HG03521 (cell line): ENCODE data around the gene STXBP6.
"Not testable (repeated sequence)": the region's sequence is repeated elsewhere in the genome, so short reads cannot be mapped to it uniquely, and the experiment has no call there.

Source experiments
- ATAC-seq: cut with Tn5 transposase; IDR thresholded peaks from one replicate; pipeline ENCODE4 v1.9.1; 2021; ENCODE audit warnings: mild to moderate bottlenecking, moderate library complexity; ENCODE audit not compliant: unreplicated experiment

Gene STXBP6

DNA sequence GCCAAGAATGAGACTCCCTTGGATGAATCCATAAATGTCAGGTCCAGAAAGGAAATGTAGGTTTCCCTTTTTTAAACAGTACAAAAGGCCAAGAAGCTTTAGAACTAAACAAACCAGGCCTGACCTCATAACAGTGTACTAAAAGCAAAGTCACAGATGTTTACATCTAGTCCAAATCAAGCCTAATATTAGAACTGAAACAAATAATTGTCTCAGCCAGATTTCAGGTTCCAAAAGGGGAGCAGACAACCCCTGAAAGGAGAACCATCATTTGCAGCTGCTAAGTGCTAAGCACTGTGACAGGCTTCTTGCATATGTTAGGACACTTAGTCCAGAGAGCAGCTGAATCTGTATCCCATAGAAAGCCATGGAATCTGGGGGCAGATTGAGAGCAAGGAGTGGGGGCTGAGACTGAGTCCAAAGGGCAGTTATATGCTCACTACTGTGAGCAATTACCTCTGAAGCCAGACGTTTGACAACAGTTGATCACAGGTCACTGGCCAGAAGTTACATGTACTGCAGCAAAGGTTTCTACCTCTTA lies 90.1 kb downstream of the STXBP6 start:
- no peak for ATAC-seq

DNA sequence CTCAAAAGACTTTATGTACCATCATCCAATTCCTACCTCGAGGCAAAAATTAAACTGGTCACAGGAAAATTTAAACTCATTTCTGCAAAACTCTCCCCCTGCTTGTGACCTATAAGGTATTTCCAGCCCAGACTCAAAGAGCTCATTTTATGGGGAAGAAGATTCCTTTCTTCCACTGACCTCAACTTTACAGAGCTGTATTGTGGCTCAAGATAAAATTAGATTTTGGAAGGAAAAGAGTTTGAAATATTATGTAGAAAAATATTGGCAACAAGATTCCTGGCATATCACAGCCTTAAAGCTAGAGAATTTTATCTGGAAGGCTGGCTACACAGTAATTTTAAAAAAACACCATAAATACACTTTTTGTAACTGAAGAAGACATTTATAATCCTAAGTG lies 91.7 kb downstream of the STXBP6 start:
- no peak for ATAC-seq

DNA sequence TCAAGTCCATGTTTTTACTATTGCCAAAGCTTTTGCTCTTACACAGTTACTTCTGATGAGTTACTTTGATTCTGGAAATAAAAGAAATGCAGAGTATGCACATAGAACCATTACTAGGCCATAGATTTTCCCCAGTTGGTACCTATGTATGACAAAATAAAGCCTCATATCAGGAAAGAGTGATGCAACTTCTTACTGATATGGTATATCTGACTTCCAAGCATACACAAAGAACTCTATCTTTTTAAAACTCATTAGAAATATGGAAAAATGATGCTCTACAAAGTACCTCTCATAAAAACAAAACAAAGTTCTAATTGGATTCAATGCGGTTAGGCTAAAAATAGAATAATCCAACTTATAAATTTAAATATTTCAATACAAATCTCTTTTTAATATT lies 92.1 kb downstream of the STXBP6 start:
- no peak for ATAC-seq

DNA sequence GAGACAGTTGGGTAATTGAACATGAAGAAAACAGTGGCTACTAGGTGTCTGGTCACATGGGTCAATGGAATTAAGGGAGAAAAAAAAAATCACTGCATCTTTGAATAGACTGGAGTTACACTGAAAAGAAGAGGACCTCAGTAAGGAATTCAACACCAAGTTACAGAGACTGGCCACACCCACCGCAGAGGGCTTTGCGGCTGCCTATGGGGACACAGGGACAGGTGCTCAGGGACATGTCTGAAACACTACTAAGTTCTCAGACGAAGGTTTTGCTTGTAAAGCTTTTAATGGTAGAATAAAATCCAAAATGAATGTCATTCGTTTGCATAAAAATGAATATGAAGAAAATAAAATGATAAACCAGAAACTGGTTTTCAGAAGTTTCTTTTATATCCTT lies 93.8 kb downstream of the STXBP6 start:
- ATAC-seq = no peak

DNA sequence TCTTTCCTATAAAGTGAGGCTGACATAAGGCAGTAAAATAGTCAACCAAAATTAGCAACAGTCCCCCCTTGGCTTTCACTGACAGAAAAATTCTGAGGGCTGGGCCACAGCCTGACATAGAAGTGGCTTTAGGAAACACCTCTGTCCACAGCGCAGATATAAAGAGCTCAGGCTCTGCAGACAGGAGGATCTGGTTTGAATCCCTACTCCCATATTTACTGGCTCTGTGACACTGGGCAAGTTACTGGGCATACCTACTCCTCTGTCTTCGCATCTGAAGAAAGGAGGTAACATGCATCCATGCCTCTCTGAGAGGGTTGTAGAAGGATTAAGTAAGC lies 95.3 kb downstream of the STXBP6 start:
- ATAC-seq = no peak

DNA sequence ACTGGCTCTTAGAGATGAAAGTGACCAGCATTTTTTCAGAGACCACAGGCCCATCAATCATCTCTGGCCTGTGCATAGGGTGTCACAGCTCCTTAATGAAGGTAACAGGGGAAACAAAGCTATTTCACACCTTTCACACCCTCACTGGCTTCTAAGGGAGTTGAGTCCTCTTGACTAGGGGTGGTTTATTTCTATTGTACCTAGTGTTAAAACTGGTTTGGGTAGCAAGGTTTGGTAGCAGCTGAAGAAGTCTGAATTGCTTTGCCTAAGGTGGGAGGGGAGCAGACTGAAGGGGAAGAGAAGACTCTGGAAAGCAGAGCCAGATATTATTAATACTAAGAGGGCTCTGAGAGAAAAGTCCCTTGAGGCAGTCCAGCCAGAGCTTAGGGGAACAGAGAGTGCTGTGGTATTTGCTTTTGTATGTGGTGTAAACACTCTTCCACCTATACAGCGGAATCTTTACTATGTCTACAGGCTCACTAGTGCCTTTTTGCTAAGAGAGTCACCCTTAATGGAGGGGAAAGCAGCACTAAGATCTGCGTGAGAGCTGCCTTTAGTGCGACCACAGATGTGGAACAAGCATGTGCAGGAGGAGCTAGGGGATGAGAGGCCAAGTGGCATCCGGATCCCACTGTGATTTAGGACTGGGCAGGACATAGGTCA lies 95.8 kb downstream of the STXBP6 start:
- ATAC-seq = peak; percentile 71

DNA sequence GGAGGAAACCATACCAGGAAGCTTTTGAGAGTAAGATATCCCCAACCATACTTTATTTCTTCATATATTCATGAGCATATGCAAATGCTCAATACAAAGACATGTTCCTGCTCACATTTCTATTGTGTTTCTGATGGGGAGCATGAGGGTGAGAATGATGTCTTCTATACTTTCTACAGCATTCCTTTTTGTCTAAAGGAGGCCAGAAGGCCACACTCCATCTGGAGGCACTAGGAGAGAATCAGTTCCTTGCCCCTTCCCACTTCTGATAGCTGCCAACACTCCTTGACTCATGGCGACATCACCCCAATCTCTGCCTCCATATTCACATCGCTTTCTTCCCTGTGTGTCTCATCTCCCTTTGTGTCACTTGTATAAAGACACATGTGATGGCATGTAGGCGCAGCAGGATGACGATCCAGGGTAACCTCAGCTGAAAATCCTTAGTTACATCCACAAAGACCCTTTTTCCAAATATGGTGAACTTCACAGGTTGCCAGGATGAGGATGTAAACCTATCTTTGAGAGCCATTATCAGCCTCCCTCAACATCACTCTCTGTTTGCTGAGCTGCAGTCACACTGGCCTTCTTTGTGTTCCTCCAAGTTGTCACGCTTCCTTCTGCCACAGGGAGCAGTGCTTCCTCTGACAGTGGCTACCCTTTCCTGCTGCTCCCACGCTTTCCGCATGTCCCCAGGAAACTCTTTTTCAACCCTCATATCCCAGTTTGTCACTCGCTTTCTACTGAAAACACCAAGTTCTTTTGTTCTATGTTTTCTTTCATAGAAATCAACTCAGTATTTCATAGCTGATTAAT lies 96.9 kb downstream of the STXBP6 start:
- no peak for ATAC-seq

DNA sequence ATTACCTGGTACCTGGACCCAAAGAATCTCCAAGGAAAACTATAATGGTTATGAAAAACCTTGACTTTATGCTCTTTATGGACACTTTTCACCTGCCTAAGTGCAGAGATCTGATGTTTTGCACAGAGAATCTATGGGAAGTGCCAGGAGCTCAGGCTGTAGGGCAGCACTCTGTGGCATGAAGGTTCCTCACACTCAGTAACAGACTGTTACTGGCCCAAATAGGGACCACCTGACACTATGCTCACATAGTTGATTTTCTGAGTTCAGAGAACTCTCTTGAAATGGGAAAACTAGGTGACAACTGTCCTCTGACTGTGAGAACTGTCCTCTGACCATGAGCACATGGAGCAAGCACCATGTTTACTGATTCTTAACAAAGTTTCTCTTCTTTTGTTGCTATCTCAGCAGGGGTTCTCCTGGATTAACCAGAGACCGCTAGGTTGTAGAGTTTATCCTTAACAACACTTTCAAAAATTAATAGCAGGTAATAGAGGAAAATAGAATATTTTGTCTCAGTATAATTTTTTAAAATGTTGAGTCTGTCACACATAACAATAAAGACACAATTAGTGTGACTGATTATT lies 101.6 kb downstream of the STXBP6 start:
- ATAC-seq = no peak

DNA sequence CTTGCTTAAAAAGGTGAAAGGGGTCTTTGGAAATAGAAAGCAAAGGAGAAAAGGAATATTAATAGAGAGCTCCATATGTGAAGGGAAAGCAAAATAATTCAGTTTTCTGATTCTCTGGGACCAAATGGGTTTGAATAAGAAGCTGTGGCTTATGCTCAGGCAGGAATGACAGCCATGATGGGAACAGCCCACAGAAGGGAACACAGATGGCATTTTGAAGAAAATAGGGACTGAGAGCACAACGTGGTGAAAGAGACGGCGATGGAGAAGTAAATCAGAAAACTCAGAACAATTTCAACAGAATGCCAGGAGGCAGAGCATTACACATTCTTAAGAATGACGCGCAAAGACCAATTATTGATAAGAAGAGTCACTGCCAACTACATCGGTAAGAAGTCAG lies 102.8 kb downstream of the STXBP6 start:
- no peak for ATAC-seq

DNA sequence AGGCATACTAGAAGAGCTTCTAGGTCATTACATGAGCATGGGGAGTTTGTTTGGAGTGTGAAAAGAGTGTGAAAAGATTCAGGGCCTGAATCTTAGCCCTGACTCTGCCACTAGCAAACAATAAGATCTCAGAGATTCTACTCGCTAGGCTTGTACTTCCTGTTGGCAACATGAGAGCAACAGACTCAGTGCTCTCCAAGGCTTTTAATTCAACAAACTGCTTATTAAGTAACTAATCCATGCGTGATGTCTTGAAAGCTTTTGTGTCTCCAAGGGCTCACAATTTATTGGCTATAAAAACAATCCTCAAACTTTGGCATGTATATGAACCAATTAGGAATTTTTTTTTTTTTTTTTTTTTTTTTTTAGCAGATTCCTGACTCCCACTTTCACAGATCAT lies 105.1 kb downstream of the STXBP6 start:
- ATAC-seq = no peak

DNA sequence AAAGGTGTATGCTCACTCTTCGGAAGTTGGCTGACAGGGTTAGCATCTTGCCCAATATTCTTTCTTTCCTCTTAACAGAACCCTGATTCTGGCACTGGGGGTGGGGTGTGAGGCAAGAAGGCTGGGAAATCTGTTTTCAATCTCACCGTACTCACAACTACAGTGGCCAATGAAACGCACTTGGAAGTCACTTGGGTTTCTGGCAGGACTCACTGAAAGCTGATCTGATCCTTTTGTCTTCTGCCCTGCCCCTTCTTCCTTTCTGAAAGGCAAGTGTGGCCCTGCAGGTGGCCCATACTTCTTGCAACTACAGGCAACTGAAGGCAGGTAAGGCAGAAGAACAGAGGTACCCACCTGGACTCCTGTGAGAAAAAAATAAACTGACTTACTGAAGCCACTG lies 106.9 kb downstream of the STXBP6 start:
- ATAC-seq = no peak

DNA sequence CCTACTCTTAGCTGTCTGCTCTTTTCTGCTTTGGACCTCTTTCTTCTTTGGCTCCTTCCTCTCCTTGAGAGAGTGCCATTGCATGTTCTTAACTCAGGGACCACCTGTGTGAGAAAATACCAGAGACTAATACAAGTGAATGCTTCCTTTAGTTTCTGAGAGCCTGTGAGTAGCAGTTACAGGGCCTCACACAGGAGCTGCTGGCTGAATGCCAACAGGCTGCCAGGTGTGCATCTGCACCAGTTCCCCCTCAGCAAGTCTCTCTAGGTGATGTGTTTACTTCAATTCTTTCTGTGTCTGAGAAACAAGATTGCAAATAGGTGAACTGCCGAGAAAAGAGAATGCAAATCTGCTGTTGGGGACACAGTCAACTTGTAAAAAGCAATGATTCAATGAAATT lies 108.2 kb downstream of the STXBP6 start:
- no peak for ATAC-seq

DNA sequence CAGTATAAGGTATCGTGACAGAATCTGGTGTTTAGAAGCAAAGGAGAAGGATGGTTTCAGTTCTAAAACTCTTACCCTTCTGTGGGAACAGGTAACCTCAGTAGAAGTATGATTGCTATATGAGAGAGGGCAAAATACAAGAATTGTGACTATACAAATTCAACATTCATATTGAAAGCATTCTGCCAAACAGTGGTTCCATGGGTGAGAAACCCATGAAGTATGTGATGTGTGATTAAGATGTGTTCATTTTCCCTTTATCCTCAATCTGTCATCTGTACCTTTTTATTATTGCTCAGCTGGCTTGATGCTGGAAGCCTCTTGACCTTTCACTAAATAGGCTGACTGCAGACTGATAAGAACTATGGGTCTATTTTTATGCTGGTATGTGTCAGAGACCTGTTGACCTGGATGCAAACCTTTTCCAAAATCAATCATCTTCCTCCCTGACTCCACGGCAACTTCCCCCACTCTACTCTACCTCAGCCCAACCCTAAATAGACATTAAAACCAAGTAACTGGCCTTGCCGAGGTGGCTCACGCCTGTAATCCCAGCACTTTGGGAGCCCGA lies 109.6 kb downstream of the STXBP6 start:
- no peak for ATAC-seq

DNA sequence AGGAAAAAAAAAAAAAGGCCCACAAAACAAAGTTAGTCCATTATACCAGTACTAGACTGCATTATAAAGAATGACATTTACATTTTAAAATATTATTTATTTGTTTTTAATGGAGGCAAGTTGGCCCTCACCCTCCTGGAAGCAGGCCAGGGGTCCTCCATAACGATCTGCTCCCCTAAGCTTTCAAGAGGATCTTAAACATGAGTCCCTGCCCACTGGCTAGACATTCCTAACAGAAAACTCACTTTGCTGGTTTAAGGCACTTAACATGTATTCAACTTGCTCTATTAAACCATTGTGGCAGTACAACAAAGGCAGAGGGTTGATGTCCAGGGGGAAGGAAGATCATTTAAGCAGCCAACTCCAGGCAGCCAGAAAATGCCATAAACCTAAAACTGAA lies 111.4 kb downstream of the STXBP6 start:
- ATAC-seq = no peak

DNA sequence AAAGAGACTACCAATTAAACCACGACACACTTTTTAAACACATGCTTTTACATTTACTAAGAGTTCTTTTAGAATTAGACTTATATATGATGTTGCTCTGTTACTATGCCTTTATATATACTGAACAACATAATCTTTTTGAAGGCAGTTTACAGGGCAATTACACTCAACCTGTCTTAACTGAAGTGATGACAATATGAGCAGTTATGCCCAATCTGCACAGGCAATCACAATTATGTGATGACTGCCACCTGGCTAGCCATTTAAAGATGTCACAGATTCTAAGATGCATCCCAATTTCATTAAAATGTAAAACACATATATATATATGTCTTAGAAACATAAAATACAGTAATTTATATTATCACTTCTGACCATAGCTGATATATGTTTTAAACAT lies 112.6 kb downstream of the STXBP6 start:
- ATAC-seq = no peak

DNA sequence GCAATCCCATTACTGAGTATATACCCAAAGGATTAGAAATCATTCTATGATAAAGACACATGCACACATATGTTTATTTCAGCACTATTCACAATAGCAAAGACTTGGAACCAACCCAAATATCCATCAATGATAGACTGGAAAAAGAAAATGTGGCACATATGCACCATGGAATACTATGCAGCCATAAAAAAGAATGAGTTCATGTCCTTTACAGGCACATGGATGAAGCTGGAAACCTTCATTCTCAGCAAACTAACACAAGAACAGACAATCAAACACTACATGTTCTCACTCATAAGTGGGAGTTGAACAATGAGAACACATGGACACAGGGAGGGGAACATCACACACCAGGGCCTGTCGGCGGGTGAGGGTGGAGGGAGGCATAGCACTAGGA lies 113.2 kb downstream of the STXBP6 start:
- not testable (repeated sequence) for ATAC-seq

DNA sequence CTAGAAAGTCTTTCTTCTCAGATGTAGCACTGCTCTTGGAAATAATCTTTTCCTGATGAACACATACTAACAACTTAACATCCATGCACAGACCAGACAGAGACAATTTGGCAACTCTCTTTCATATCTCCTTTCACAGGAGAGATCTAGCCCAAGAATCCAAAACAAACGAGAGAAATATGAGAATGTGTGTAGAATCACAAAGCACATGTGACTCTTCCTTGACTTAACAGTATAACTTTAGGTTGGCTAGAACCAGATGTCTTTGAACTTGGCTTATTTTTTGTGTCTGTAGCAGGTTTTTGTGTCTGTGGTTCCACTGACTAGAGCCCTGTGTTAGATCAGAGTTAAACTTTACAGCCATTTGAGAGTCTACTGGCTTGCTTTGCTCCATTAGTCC lies 114.2 kb downstream of the STXBP6 start:
- ATAC-seq = no peak

DNA sequence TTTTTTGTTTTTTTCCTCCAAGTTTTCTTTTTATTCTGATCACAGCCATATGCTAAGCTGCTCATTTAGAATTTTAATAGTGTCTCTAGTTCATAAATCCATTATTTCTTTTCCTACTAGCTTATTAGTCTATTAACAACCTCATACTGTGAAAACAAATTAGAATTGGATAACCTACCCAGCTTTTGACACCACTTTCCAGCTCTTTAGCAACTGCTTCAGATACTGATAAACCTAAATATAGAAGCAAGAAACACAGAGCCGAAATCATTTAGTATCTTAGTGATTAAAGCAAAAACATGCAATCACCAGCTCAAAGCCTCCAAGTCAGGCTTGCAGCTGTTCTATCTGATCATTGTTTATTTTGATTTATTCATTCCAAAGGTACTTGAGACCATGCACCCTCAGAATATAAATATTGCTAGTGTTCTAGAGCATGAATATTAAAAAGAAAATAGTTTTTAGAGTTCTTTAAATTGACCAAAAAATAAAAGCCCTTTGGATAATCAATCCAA lies 121.5 kb downstream of the STXBP6 start:
- ATAC-seq = no peak

DNA sequence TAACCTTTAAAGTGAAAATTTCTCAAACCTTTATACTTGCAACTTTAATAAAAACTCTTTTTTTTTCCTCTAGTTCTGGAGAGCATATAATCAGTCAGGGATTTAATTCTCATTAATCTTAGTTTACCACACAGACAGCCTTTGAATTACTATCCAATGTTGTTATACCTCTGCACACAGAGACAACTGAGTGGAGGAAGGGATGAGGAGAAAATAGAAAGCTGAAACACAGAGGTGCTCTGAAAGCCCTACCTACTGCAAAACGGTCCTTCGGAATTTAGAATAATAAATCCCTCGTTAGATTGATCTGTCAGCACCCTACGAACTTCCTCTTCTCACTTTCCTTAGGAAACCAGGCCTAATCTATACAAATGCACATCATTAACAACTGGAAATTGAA lies 122.1 kb downstream of the STXBP6 start:
- no peak for ATAC-seq

DNA sequence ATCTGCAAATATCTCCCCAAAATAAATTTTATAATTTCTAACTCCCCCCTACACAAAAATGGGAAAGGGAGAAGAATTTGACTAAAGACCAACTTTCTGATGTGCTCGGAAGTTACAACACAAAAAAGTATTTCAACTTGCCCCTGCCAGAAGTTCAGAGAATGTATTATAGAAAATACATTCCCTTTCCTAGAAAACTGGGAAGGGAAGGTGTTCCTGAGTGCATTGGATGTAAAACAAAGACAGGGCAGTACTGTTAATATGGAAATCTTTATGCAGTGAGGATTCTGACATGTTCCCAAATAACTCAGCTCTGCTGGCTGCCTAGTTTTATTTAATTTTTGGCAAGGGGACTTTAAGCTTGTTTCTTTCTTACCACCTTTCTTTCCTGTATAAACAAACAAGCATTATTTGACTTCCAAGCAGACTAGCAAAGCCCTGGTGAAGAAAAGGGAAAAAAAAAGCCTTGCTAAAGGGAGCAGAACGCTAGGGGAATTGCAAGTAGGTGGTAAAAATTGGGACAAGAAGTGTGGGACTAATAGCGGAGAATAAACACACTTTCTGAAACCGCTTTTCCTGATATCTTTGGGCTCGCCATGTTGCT lies 124.1 kb downstream of the STXBP6 start:
- no peak for ATAC-seq

DNA sequence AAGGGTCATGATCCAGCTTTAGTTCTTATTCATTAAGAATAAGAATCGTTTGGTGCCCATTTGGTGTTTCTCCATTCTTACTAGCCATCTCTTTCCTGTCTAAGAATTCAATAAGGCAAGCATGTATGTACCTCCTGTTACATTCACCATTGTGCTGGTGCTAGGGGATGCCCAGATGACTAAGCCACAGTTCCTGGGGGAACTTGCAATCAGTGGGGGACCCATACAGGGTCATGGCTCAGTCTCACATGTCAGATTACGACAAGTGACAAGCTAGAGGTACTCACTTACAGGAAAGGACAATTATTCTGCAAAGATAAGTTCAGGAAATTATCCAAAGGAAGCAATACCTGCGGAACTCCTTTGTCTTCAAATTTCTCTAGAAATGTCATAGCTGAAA lies 125.4 kb downstream of the STXBP6 start:
- ATAC-seq = no peak
